CD4-positive, alpha-beta T cell (primary cell): ENCODE data around the gene NAA16. TPM values are rescaled to one million over a fixed set of nuclear protein-coding genes. Genes with fewer than 3 reads are reported as not detected.

Experiments
- ATAC-seq: fragments of 200-7000 bp; cut with Tn5 transposase; one replicate; pipeline ENCODE4 v1.10.0; 2022; ENCODE audit warnings: mild to moderate bottlenecking; ENCODE audit not compliant: poor library complexity
- CTCF ChIA-PET: fragments of 350-600 bp; sonication (Branson Sonifier 250); formaldehyde crosslinking; loops from one replicate; lab custom pipeline; 2021; ENCODE audit warnings: antibody characterized with exemption, inconsistent platforms; lab: Charles Lee
- POLR2A ChIA-PET: fragments of 350-600 bp; sonication (Branson Sonifier 250); formaldehyde crosslinking; loops from one replicate; lab custom pipeline; 2021; ENCODE audit warnings: antibody characterized with exemption, inconsistent platforms; lab: Charles Lee
- DNase-seq, 14 experiments: peaks; one replicate each; pipeline ENCODE4 v3.0.0-alpha.2; 2013 to 2020; ENCODE audit warnings: mixed read lengths in 2 of 14
- H3K27ac ChIP-seq, 2 donors: one replicate each; pipeline versions ENCODE4 v1.5.1 to v1.7.0; 2013; ENCODE audit warnings: low read length in 2 of 2, low read depth in 1 of 2, mild to moderate bottlenecking in 1 of 2
- H3K27me3 ChIP-seq, 2 experiments: 1 replicate in 1 of 2; 2 replicates in 1 of 2; pipeline versions ENCODE4 v1.6.1 to v1.7.0; 2013; ENCODE audit warnings: low read length in 2 of 2, control low read depth in 1 of 2, mild to moderate bottlenecking in 1 of 2, moderate library complexity in 1 of 2; ENCODE audit not compliant: insufficient read depth in 2 of 2, control insufficient read depth in 1 of 2
- H3K36me3 ChIP-seq: one replicate; pipeline ENCODE4 v1.6.1; 2013; ENCODE audit warnings: low read length, control low read depth; ENCODE audit not compliant: insufficient read depth
- H3K4me1 ChIP-seq: one replicate; pipeline ENCODE4 v1.6.1; 2013; ENCODE audit warnings: low read length, control low read depth; ENCODE audit not compliant: insufficient read depth
- H3K4me3 ChIP-seq: one replicate; pipeline ENCODE4 v1.5.1; 2013; ENCODE audit warnings: mild to moderate bottlenecking, low read length, moderate library complexity
- H3K9me3 ChIP-seq, 2 experiments: 1 replicate in 1 of 2; 2 replicates in 1 of 2; pipeline versions ENCODE4 v1.6.1 to v1.7.0; 2013; ENCODE audit warnings: low read length in 2 of 2, mild to moderate bottlenecking in 2 of 2, control low read depth in 1 of 2, moderate library complexity in 1 of 2; ENCODE audit not compliant: control insufficient read depth in 1 of 2, insufficient read depth in 1 of 2
- H3K27ac Mint-ChIP-seq: one replicate; pipeline ENCODE4 v1.8.0; 2020; ENCODE audit warnings: mixed read lengths
- H3K27me3 Mint-ChIP-seq: one replicate; pipeline ENCODE4 v1.8.0; 2021; ENCODE audit warnings: mixed read lengths
- H3K36me3 Mint-ChIP-seq: one replicate; pipeline ENCODE4 v1.8.0; 2021; ENCODE audit warnings: low read depth, mixed read lengths
- H3K4me1 Mint-ChIP-seq: one replicate; pipeline ENCODE4 v1.8.0; 2021; ENCODE audit warnings: low read depth, mixed read lengths
- H3K4me3 Mint-ChIP-seq: one replicate; pipeline ENCODE4 v1.8.0; 2020; ENCODE audit warnings: mild to moderate bottlenecking, mixed read lengths
- H3K9me3 Mint-ChIP-seq: one replicate; pipeline ENCODE4 v1.8.0; 2020; ENCODE audit warnings: mixed read lengths
- intact Hi-C, 2 experiments: fragments of 100-400 bp; cut with DNase I in 1 of 2; cut with micrococcal nuclease in 1 of 2; formaldehyde crosslinking; loops; one replicate each; pipeline versions ENCODE4 v1.15.1 to v1.9.0; 2023 to 2025; cut with DNase I, micrococcal nuclease
- total RNA-seq, 174 experiments: library from RNA in 2 of 174; stranded (reverse) in 2 of 174; gene quantifications; one replicate each; pipeline ENCODE4 v1.2.3 and lab custom pipeline; 2021 to 2026
- TF ChIP-seq, protein P1 (sequence below): fragments of 200-600 bp; IDR thresholded peaks from one replicate; pipeline ENCODE4 v1.8.0; 2022; ENCODE audit warnings: antibody characterized with exemption, mild to moderate bottlenecking

NAA16 gene
- total RNA-seq, 2 experiments from 2014 or later = 76.9 to 80.5 TPM

DNA sequence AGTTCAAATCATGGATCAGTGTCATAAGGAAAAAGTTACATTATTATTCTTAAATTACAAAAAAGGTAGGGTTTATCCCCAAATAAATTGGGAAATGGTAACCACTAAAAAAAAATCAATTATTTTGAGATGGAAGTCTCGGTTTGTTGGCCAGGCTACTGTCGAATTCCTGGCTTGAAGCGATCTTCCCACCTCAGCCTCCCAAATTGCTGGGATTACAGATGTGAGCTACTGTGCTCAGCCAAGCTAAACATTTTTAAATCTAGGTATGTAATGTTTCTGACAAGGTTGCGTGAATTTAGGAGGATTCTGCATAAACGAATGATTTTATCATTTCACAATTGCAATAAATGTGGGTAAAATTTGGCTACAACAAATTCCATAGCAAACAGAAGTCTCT is 2.0 kb downstream of the NAA16 start:
- DNase-seq = no peak
- H3K27me3 ChIP-seq = no peaks in the 10 kb centered on the region
- H3K4me3 ChIP-seq = peak overlapping the region; percentile 90
- TF ChIP-seq, protein P1, sequence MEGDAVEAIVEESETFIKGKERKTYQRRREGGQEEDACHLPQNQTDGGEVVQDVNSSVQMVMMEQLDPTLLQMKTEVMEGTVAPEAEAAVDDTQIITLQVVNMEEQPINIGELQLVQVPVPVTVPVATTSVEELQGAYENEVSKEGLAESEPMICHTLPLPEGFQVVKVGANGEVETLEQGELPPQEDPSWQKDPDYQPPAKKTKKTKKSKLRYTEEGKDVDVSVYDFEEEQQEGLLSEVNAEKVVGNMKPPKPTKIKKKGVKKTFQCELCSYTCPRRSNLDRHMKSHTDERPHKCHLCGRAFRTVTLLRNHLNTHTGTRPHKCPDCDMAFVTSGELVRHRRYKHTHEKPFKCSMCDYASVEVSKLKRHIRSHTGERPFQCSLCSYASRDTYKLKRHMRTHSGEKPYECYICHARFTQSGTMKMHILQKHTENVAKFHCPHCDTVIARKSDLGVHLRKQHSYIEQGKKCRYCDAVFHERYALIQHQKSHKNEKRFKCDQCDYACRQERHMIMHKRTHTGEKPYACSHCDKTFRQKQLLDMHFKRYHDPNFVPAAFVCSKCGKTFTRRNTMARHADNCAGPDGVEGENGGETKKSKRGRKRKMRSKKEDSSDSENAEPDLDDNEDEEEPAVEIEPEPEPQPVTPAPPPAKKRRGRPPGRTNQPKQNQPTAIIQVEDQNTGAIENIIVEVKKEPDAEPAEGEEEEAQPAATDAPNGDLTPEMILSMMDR = no peak
- Mint-ChIP-seq H3K4me3 (peak overlapping the region; percentile 88), H3K4me1 (peaks cover 69% of the 10 kb centered on the region), H3K27me3 (no peaks in the 10 kb centered on the region), H3K9me3 (no peaks in the 10 kb centered on the region), H3K27ac (peak overlapping the region; percentile 98), H3K36me3 (peaks cover 33% of the 10 kb centered on the region)
- intact Hi-C loops = loop anchor here (5.0 to 10.0 kb wide), 4 partner anchors 34 to 248 kb away; partner anchors contain the start of genes KBTBD6 (in 1 of the 2), KBTBD7 (in 1 of the 2) and WBP4 (in 1 of the 2)
- no peak overlapping the region for H3K27ac ChIP-seq
- POLR2A ChIA-PET = interaction anchor here (1.6 to 1.9 kb wide), 2 partner anchors 9 to 50 kb away, joined by 4 to 7 read pairs; partner anchors contain the start of gene MTRF1
- ATAC-seq = no peak
- CTCF ChIA-PET = no interaction called here
- peaks cover 38% of the 10 kb centered on the region for H3K4me1 ChIP-seq
- H3K36me3 ChIP-seq = no peaks in the 10 kb centered on the region
- no peaks in the 10 kb centered on the region for H3K9me3 ChIP-seq

- H3K4me3 ChIP-seq = peak overlapping the region; percentile 90
- ChIA-PET CTCF (no interaction called here), POLR2A (interaction anchor here (1.6 to 1.9 kb wide), 2 partner anchors 8 to 50 kb away, joined by 4 to 7 read pairs; partner anchors contain the start of gene MTRF1)
- no peak overlapping the region for H3K27ac ChIP-seq
- H3K27me3 Mint-ChIP-seq = no peaks in the 10 kb centered on the region
- H3K4me1 Mint-ChIP-seq = peaks cover 74% of the 10 kb centered on the region
- no peak for ATAC-seq
- H3K4me3 Mint-ChIP-seq = peak overlapping the region; percentile 88
- H3K36me3 ChIP-seq = no peaks in the 10 kb centered on the region
- H3K9me3 ChIP-seq = no peaks in the 10 kb centered on the region
- H3K36me3 Mint-ChIP-seq = peaks cover 39% of the 10 kb centered on the region
- DNase-seq = no peak
- H3K27me3 ChIP-seq = no peaks in the 10 kb centered on the region
- intact Hi-C loops = loop anchor here (5.0 to 10.0 kb wide), 4 partner anchors 34 to 249 kb away; partner anchors contain the start of genes KBTBD6 (in 1 of the 2), KBTBD7 (in 1 of the 2) and WBP4 (in 1 of the 2)
- TF ChIP-seq, protein P1 = no peak
- H3K9me3 Mint-ChIP-seq = no peaks in the 10 kb centered on the region
- H3K4me1 ChIP-seq = peaks cover 38% of the 10 kb centered on the region
- H3K27ac Mint-ChIP-seq = peak overlapping the region; percentile 98
Measured at GRCh38 chr13:41313659-41314197, 2.7 kb downstream of the NAA16 start.

GRCh38 chr13:41315443-41316047 is 4.5 kb downstream of the NAA16 start:
- intact Hi-C loops = loop anchor here (10.0 kb wide), 2 partner anchors 121 to 251 kb away; partner anchors contain the start of genes KBTBD7 (in 1 of the 2) and WBP4 (in 1 of the 2)
- H3K27ac Mint-ChIP-seq = peak overlapping the region; percentile 98
- H3K4me3 Mint-ChIP-seq = peak overlapping the region; percentile 52
- H3K27me3 ChIP-seq = no peaks in the 10 kb centered on the region
- H3K9me3 Mint-ChIP-seq = no peaks in the 10 kb centered on the region
- H3K27ac ChIP-seq = no peak overlapping the region
- ChIA-PET CTCF (no interaction called here), POLR2A (interaction anchor here (0.6 to 1.7 kb wide), 5 partner anchors 13 to 255 kb away, joined by 3 to 7 read pairs (median 3); partner anchors contain the start of gene MTRF1)
- peaks cover 34% of the 10 kb centered on the region for H3K4me1 ChIP-seq
- no peaks in the 10 kb centered on the region for H3K9me3 ChIP-seq
- H3K36me3 Mint-ChIP-seq = peaks cover 51% of the 10 kb centered on the region
- TF ChIP-seq, protein P1 = no peak
- no peaks in the 10 kb centered on the region for H3K27me3 Mint-ChIP-seq
- peaks cover 82% of the 10 kb centered on the region for H3K4me1 Mint-ChIP-seq
- ATAC-seq (no peak), DNase-seq (peak in 1 of 14 experiments; percentile 17)
- peaks cover 5% of the 10 kb centered on the region for H3K36me3 ChIP-seq
- H3K4me3 ChIP-seq = no peak overlapping the region
